GM04504 (cell line): ENCODE results near the gene HERC5.
"Not testable (repeated sequence)": the region's sequence is repeated elsewhere in the genome, so short reads cannot be mapped to it uniquely, and the experiment has no call there.

Experiments used
- DNase-seq: peaks from one replicate; pipeline ENCODE4 v3.0.0-alpha.2; 2012; ENCODE audit warnings: low read depth

Gene HERC5

GRCh38 chr4:88456670-88457306 is at the start of gene HERC5:
HERC5 (plus strand) TSS chr4:88457119; CDS start chr4:88457270, 151 bp downstream.
- DNase-seq = peak; percentile 66

GRCh38 chr4:88409206-88409605 is 47.7 kb upstream of the HERC5 start:
- DNase-seq = no peak

GRCh38 chr4:88409789-88410188 is 47.1 kb upstream of the HERC5 start:
- DNase-seq = no peak

- DNase-seq = no peak
Measured at GRCh38 chr4:88411491-88412096, 45.3 kb upstream of the HERC5 start.

- no peak for DNase-seq
Measured at GRCh38 chr4:88413801-88414200, 43.1 kb upstream of the HERC5 start.

GRCh38 chr4:88414755-88415154 is 42.2 kb upstream of the HERC5 start:
- DNase-seq = no peak

GRCh38 chr4:88415982-88416381 is 40.9 kb upstream of the HERC5 start:
- no peak for DNase-seq

GRCh38 chr4:88418411-88418810 is 38.5 kb upstream of the HERC5 start:
- no peak for DNase-seq

- no peak for DNase-seq
Measured at GRCh38 chr4:88419874-88420273, 37.0 kb upstream of the HERC5 start.

- DNase-seq = no peak
Measured at GRCh38 chr4:88420844-88421243, 36.1 kb upstream of the HERC5 start.

GRCh38 chr4:88422403-88422802 is 34.5 kb upstream of the HERC5 start:
- DNase-seq = no peak

GRCh38 chr4:88429401-88429800 is 27.5 kb upstream of the HERC5 start:
- DNase-seq = no peak

GRCh38 chr4:88435987-88436693 is 20.8 kb upstream of the HERC5 start:
- DNase-seq = no peak

GRCh38 chr4:88437873-88438272 is 19.0 kb upstream of the HERC5 start:
- not testable (repeated sequence) for DNase-seq

GRCh38 chr4:88439161-88439760 is 17.7 kb upstream of the HERC5 start:
- DNase-seq = peak; percentile 5

- no peak for DNase-seq
Measured at GRCh38 chr4:88440146-88440545, 16.8 kb upstream of the HERC5 start.

GRCh38 chr4:88441696-88442095 is 15.2 kb upstream of the HERC5 start:
- no peak for DNase-seq

GRCh38 chr4:88442689-88443191 is 14.2 kb upstream of the HERC5 start:
- DNase-seq = no peak

- no peak for DNase-seq
Measured at GRCh38 chr4:88443486-88443885, 13.4 kb upstream of the HERC5 start.

- DNase-seq = no peak
Measured at GRCh38 chr4:88445252-88445651, 11.7 kb upstream of the HERC5 start.

- no peak for DNase-seq
Measured at GRCh38 chr4:88446124-88446523, 10.8 kb upstream of the HERC5 start.

GRCh38 chr4:88447371-88448095 is 9.4 kb upstream of the HERC5 start:
- no peak for DNase-seq
